ENCODE data around the gene CCDC60. TPM values are rescaled to one million over a fixed set of nuclear protein-coding genes. Genes with fewer than 3 reads are reported as not detected.

The CCDC60 gene
- polyA plus RNA-seq, 1 experiment, result not detected

DNA sequence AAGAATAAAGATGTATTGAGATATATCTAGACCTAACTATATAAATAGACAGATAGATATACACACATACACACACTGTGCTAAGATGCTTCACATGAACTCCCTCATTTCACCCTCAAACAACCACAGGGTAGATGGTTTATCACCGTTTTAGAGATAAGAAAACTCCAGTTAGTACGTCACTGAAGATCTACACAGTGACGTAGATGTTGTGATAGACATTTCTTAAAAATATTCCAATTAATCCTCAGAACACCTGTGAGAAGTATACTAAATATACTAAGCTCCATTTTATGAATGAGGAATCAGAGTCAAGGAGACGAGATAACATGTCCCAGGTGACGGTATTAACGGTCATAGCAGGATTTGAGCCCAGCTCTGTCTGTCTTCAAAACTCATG lies 31.5 kb downstream of the CCDC60 start:
- ChIA-PET POLR2A (no interaction called here), CTCF (no interaction called here)
- DNase-seq (ENCODE audit: low read depth), result no peak
- no peaks in the 10 kb centered on the region for H3K36me3 ChIP-seq (ENCODE audit: control insufficient read depth, insufficient read depth, low read length)
- H3K27me3 ChIP-seq (ENCODE audit: control insufficient read depth, insufficient read depth, low read length), result no peaks in the 10 kb centered on the region
- H3K4me3 ChIP-seq (ENCODE audit: low read depth, low read length), result no peak overlapping the region
- TF ChIP-seq, protein P1, sequence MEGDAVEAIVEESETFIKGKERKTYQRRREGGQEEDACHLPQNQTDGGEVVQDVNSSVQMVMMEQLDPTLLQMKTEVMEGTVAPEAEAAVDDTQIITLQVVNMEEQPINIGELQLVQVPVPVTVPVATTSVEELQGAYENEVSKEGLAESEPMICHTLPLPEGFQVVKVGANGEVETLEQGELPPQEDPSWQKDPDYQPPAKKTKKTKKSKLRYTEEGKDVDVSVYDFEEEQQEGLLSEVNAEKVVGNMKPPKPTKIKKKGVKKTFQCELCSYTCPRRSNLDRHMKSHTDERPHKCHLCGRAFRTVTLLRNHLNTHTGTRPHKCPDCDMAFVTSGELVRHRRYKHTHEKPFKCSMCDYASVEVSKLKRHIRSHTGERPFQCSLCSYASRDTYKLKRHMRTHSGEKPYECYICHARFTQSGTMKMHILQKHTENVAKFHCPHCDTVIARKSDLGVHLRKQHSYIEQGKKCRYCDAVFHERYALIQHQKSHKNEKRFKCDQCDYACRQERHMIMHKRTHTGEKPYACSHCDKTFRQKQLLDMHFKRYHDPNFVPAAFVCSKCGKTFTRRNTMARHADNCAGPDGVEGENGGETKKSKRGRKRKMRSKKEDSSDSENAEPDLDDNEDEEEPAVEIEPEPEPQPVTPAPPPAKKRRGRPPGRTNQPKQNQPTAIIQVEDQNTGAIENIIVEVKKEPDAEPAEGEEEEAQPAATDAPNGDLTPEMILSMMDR (IDR thresholded peaks at IDR 0.05; ENCODE audit: insufficient read depth, low read depth, low read length), result no peak

DNA sequence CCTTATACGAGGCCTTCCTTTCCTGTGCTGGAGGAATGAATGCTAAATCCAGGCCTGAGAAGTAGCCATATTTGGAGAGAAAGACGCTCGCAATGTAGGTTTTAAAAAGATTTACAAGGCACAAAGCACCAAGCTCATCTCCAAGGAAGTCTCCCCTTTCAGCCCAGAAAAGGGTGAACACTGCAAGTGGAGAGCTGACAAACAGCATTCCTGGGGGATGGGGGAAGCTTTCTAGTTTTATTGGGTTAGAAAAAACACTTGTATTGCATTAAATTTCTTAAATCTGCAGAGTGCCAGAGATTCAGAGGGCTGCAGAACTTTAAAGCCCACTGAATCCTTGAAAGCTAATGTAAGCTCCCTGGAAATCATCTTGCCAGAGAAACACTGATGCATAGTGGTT lies 34.6 kb downstream of the CCDC60 start:
- Histone ChIP-seq H3K4me3 (ENCODE audit: low read depth, low read length) (no peak overlapping the region), H3K27me3 (ENCODE audit: control insufficient read depth, insufficient read depth, low read length) (no peaks in the 10 kb centered on the region), H3K36me3 (ENCODE audit: control insufficient read depth, insufficient read depth, low read length) (no peaks in the 10 kb centered on the region)
- ChIA-PET POLR2A (no interaction called here), CTCF (no interaction called here)
- DNase-seq (ENCODE audit: low read depth), result no peak
- TF ChIP-seq, protein P1 (IDR thresholded peaks at IDR 0.05; ENCODE audit: insufficient read depth, low read depth, low read length), result no peak

DNA sequence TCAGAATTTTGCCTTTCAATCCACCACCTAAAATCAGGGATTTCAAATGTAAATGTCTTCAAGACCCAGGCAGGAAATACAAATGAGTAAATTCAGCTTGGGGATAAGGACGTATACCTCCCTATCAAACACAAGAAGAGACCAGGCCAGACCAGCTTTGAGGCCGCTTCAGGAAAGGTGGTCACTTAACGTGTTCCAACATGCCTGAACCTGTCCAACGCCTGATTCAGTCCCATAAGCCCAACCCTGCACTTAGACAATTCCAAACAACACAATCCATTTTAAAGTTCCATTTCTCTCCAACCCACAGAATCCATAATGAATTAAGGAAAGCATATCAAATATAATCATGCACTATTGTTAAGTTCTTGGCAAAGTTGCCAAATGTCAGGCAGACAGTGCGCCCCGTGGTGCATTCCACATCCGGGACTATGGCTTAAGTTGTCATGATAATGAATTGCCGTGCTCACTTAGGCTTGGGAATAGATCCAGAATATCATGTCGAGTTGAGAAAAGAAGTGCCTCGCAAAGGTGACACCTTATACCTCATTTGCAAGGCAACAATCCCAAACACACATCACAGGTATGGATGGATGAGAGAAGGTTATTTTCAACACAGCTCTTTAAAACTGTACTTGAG lies 35.5 kb downstream of the CCDC60 start:
- ChIA-PET CTCF (no interaction called here), POLR2A (no interaction called here)
- DNase-seq (ENCODE audit: low read depth), result no peak
- no peak overlapping the region for H3K4me3 ChIP-seq (ENCODE audit: low read depth, low read length)
- TF ChIP-seq, protein P1 (IDR thresholded peaks at IDR 0.05; ENCODE audit: insufficient read depth, low read depth, low read length), result no peak
- H3K27me3 ChIP-seq (ENCODE audit: control insufficient read depth, insufficient read depth, low read length), result no peaks in the 10 kb centered on the region
- no peaks in the 10 kb centered on the region for H3K36me3 ChIP-seq (ENCODE audit: control insufficient read depth, insufficient read depth, low read length)

DNA sequence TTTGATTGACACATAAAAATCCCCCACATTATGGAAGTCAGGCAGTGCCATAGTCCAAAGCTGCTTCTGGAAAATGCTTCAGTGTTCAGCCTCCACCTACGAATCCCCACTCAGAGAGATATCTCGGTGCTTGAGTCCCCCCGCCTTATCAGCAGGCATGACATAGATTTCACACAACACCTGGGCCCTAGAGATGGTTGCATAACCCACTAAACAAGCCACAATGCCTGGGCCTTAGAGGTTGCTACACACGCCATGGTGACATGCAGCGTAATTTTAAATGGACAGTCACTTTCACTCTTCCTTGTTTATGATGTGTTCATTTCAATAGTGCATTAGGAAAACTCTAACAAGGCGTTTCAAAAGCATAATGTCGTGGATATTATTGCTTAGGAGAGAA lies 38.0 kb downstream of the CCDC60 start:
- no peak for DNase-seq (ENCODE audit: low read depth)
- no peaks in the 10 kb centered on the region for H3K27me3 ChIP-seq (ENCODE audit: control insufficient read depth, insufficient read depth, low read length)
- TF ChIP-seq, protein P1 (IDR thresholded peaks at IDR 0.05; ENCODE audit: insufficient read depth, low read depth, low read length), result no peak
- H3K4me3 ChIP-seq (ENCODE audit: low read depth, low read length), result no peak overlapping the region
- ChIA-PET CTCF (no interaction called here), POLR2A (no interaction called here)
- H3K36me3 ChIP-seq (ENCODE audit: control insufficient read depth, insufficient read depth, low read length), result no peaks in the 10 kb centered on the region

GRCh38 chr12:119373001-119373400 lies 38.5 kb downstream of the CCDC60 start:
- TF ChIP-seq, protein P1 (IDR thresholded peaks at IDR 0.05; ENCODE audit: insufficient read depth, low read depth, low read length), result no peak
- Histone ChIP-seq H3K4me3 (ENCODE audit: low read depth, low read length) (no peak overlapping the region), H3K27me3 (ENCODE audit: control insufficient read depth, insufficient read depth, low read length) (no peaks in the 10 kb centered on the region), H3K36me3 (ENCODE audit: control insufficient read depth, insufficient read depth, low read length) (no peaks in the 10 kb centered on the region)
- CTCF ChIA-PET, result no interaction called here
- POLR2A ChIA-PET, result no interaction called here
- no peak for DNase-seq (ENCODE audit: low read depth)
